Measurements from ENCODE around the gene GAB4.
"Not testable (repeated sequence)": the region's sequence is repeated elsewhere in the genome, so short reads cannot be mapped to it uniquely, and the experiment has no call there.

The GAB4 gene

GRCh38 chr22:17007852-17008731 lies at the start of gene GAB4:
GAB4 (minus strand) TSS chr22:17008222; CDS start chr22:17008114, 108 bp downstream.
- DNase-seq (ENCODE audit: low read depth) = no peak

- DNase-seq (ENCODE audit: low read depth) = no peak
These were observed 48.8 kb upstream of the GAB4 start for GRCh38 chr22:17056807-17057206.

GRCh38 chr22:17056058-17056457 lies 48.0 kb upstream of the GAB4 start:
- DNase-seq (ENCODE audit: low read depth) = no peak

- no peak for DNase-seq (ENCODE audit: low read depth)
These were observed 39.6 kb upstream of the GAB4 start for GRCh38 chr22:17047656-17048055.

GRCh38 chr22:17046566-17047348 lies 38.7 kb upstream of the GAB4 start:
- no peak for DNase-seq (ENCODE audit: low read depth)

- DNase-seq (ENCODE audit: low read depth) = no peak
These were observed 35.5 kb upstream of the GAB4 start for GRCh38 chr22:17043521-17043920.

- not testable (repeated sequence) for DNase-seq (ENCODE audit: low read depth)
These were observed 29.1 kb upstream of the GAB4 start for GRCh38 chr22:17036842-17037711.

- not testable (repeated sequence) for DNase-seq (ENCODE audit: low read depth)
These were observed 28.2 kb upstream of the GAB4 start for GRCh38 chr22:17035976-17036841.

GRCh38 chr22:17035246-17035645 lies 27.2 kb upstream of the GAB4 start:
- DNase-seq (ENCODE audit: low read depth) = no peak

GRCh38 chr22:17034532-17034931 lies 26.5 kb upstream of the GAB4 start:
- DNase-seq (ENCODE audit: low read depth) = not testable (repeated sequence)

- DNase-seq (ENCODE audit: low read depth) = not testable (repeated sequence)
These were observed 24.3 kb upstream of the GAB4 start for GRCh38 chr22:17032277-17032676.

GRCh38 chr22:17024380-17024779 lies 16.4 kb upstream of the GAB4 start:
- not testable (repeated sequence) for DNase-seq (ENCODE audit: low read depth)

GRCh38 chr22:17015552-17015951 lies 7.5 kb upstream of the GAB4 start:
- not testable (repeated sequence) for DNase-seq (ENCODE audit: low read depth)

GRCh38 chr22:17014101-17014440 lies 6.0 kb upstream of the GAB4 start:
- not testable (repeated sequence) for DNase-seq (ENCODE audit: low read depth)

- no peak for DNase-seq (ENCODE audit: low read depth)
These were observed 5.5 kb upstream of the GAB4 start for GRCh38 chr22:17013396-17014100.

- DNase-seq (ENCODE audit: low read depth) = no peak
These were observed 4.2 kb upstream of the GAB4 start for GRCh38 chr22:17012267-17012666.

GRCh38 chr22:17009640-17010291 lies 1.7 kb upstream of the GAB4 start:
- DNase-seq (ENCODE audit: low read depth) = no peak

GRCh38 chr22:17007257-17007656 lies 765 bp downstream of the GAB4 start:
- DNase-seq (ENCODE audit: low read depth) = no peak

GRCh38 chr22:16989915-16990314 lies 18.1 kb downstream of the GAB4 start:
- no peak for DNase-seq (ENCODE audit: low read depth)

- no peak for DNase-seq (ENCODE audit: low read depth)
These were observed 19.8 kb downstream of the GAB4 start for GRCh38 chr22:16988257-16988656.
